Panc1 (cell line): ENCODE data around the gene RIOK2. TPM values are rescaled to one million over a fixed set of nuclear protein-coding genes. Genes with fewer than 3 reads are reported as not detected.

Source experiments
- ATAC-seq: fragments of 200-7000 bp; cut with Tn5 transposase; 2 replicates; pipeline ENCODE4 v1.9.1; 2020; ENCODE audit warnings: mild to moderate bottlenecking, moderate library complexity
- BruUV-seq: library from RNA; stranded (reverse); fragments of 400-500 nt; replicated peaks from 2 replicates; lab custom pipeline; 2021; lab: Mats Ljungman, UMichigan
- CTCF ChIA-PET: fragments of 300-600 bp; sonication (Branson Sonifier 250); formaldehyde crosslinking; loops from one replicate; lab custom pipeline; 2022; ENCODE audit warnings: antibody characterized with exemption; lab: Charles Lee
- POLR2A ChIA-PET: fragments of 300-600 bp; sonication (Branson Sonifier 250); formaldehyde crosslinking; loops from one replicate; lab custom pipeline; 2022; ENCODE audit warnings: antibody characterized with exemption; lab: Charles Lee
- DNase-seq: peaks from one replicate; pipeline ENCODE4 v3.0.0-alpha.2; 2010; ENCODE audit warnings: low read depth, low spot score
- H3K27ac ChIP-seq: 2 replicates; pipeline ENCODE4 v1.5.1; 2011; ENCODE audit warnings: mild to moderate bottlenecking, low read length, inconsistent platforms
- H3K27me3 ChIP-seq: fragments of 200-500 bp; sonication (Bioruptor generic); 2 replicates; pipeline ENCODE4 v1.6.0; 2014; ENCODE audit warnings: low read length, inconsistent platforms; ENCODE audit not compliant: control insufficient read depth, insufficient read depth
- H3K36me3 ChIP-seq: fragments of 200-500 bp; sonication (Bioruptor generic); 2 replicates; pipeline ENCODE4 v1.5.1; 2014; ENCODE audit warnings: inconsistent platforms, mild to moderate bottlenecking, low read length, moderate library complexity; ENCODE audit not compliant: control insufficient read depth, insufficient read depth
- H3K4me1 ChIP-seq: 2 replicates; pipeline ENCODE4 v1.5.1; 2011; ENCODE audit warnings: inconsistent platforms, mild to moderate bottlenecking, low read length, moderate library complexity; ENCODE audit not compliant: control insufficient read depth, insufficient read depth
- H3K4me3 ChIP-seq, 2 experiments: 2 replicates each; pipeline ENCODE4 v1.5.1; 2011 to 2012; ENCODE audit warnings: low read depth in 2 of 2, low read length in 2 of 2, mild to moderate bottlenecking in 2 of 2, inconsistent platforms in 1 of 2, moderate library complexity in 1 of 2
- H3K9me3 ChIP-seq: fragments of 200-500 bp; sonication (Bioruptor generic); 2 replicates; pipeline ENCODE4 v1.5.1; 2014; ENCODE audit warnings: low read depth, mild to moderate bottlenecking, inconsistent platforms, low read length, moderate library complexity; ENCODE audit not compliant: control insufficient read depth, insufficient read depth
- CTCF ChIP-seq: fragments of 450-650 bp; IDR thresholded peaks from 2 replicates; pipeline ENCODE4 v1.5.1; 2017; ENCODE audit warnings: mild to moderate bottlenecking
- POLR2AphosphoS5 ChIP-seq: IDR thresholded peaks from 2 replicates; pipeline ENCODE4 v1.6.1; 2012; ENCODE audit warnings: mild to moderate bottlenecking, low read depth, low read length, moderate library complexity
- REST ChIP-seq, 2 experiments: IDR thresholded peaks; 2 replicates each; pipeline ENCODE4 v1.6.1; 2011 to 2012; ENCODE audit warnings: low read depth in 2 of 2, control low read depth in 1 of 2, low read length in 1 of 2, mild to moderate bottlenecking in 1 of 2, moderate library complexity in 1 of 2; ENCODE audit not compliant: insufficient read depth in 1 of 2
- SIN3A ChIP-seq: IDR thresholded peaks from 2 replicates; pipeline ENCODE4 v1.6.1; 2012; ENCODE audit warnings: low read depth, mild to moderate bottlenecking, low read length, moderate library complexity, borderline replicate concordance; ENCODE audit not compliant: insufficient read depth
- TCF7L2 ChIP-seq: IDR thresholded peaks from 2 replicates; pipeline ENCODE4 v1.6.1; 2011; ENCODE audit warnings: mild to moderate bottlenecking, low read depth, low read length, inconsistent platforms
- in situ Hi-C: cut with HindIII; loops from 2 replicates; pipeline ENCODE4 v1.10.0; 2016; ENCODE audit warnings: low sequenced_read_pairs, low pct_unique_long_range_greater_than_20kb
- intact Hi-C: fragments of 100-400 bp; cut with micrococcal nuclease; formaldehyde crosslinking; loops from one replicate; pipeline ENCODE4 v1.10.0; 2022; ENCODE audit not compliant: unreplicated experiment
- total RNA-seq: library from RNA; stranded (reverse); gene quantifications from one replicate; pipeline ENCODE4 v1.2.1, GENCODE V29; 2021; ENCODE audit not compliant: unreplicated experiment

The RIOK2 gene
- total RNA-seq, 1 experiment from 2014 or later, result 32.5 TPM

GRCh38 chr5:97115932-97116331, 67.1 kb downstream of the RIOK2 start:
- ChIA-PET CTCF (no interaction called here), POLR2A (no interaction called here)
- H3K27me3 ChIP-seq, result peaks cover 10% of the 10 kb centered on the region
- H3K9me3 ChIP-seq, result no peaks in the 10 kb centered on the region
- TF ChIP-seq REST (IDR thresholded peaks at IDR 0.05; ENCODE audit: insufficient read depth in 1 of 2, low read depth in 2 of 2, low read length in 1 of 2), result no peak
- no peak for TF ChIP-seq POLR2AphosphoS5
- no peak for TF ChIP-seq TCF7L2
- TF ChIP-seq SIN3A, result no peak
- no peak for TF ChIP-seq CTCF
- ATAC-seq (no peak), DNase-seq (no peak)
- in situ Hi-C loops (no loop called here), intact Hi-C loops (no loop called here)
- H3K27ac ChIP-seq, result no peak overlapping the region
- no peak overlapping the region for H3K4me3 ChIP-seq
- no TSS peak for BruUV-seq
- no peaks in the 10 kb centered on the region for H3K4me1 ChIP-seq
- no peaks in the 10 kb centered on the region for H3K36me3 ChIP-seq

GRCh38 chr5:97112230-97112629, 70.8 kb downstream of the RIOK2 start:
- H3K4me1 ChIP-seq, result no peaks in the 10 kb centered on the region
- CTCF ChIA-PET, result no interaction called here
- no peak for DNase-seq
- H3K27ac ChIP-seq, result no peak overlapping the region
- TF ChIP-seq CTCF (no peak), REST (IDR thresholded peaks at IDR 0.05; ENCODE audit: insufficient read depth in 1 of 2, low read depth in 2 of 2, low read length in 1 of 2) (no peak), TCF7L2 (no peak), POLR2AphosphoS5 (no peak), SIN3A (no peak)
- H3K9me3 ChIP-seq, result no peaks in the 10 kb centered on the region
- H3K36me3 ChIP-seq, result no peaks in the 10 kb centered on the region
- H3K4me3 ChIP-seq, result no peak overlapping the region
- no peaks in the 10 kb centered on the region for H3K27me3 ChIP-seq
- POLR2A ChIA-PET, result no interaction called here
- no peak for ATAC-seq
- no TSS peak for BruUV-seq
- in situ Hi-C loops, result no loop called here
- intact Hi-C loops, result no loop called here
